Activated T-helper 2 cell treated with anti-CD3 and anti-CD28 coated beads, Interferon-gamma antibody, Interleukin-2, Interleukin-4, amounts not matched to agents 10 μg/mL and 5 μg/mL and 100 μg/mL, durations not matched to agents 14 hours and 24 hours and 36 hours (primary cell): ENCODE results near the gene GSC2. TPM values are rescaled to one million over a fixed set of nuclear protein-coding genes. Genes with fewer than 3 reads are reported as not detected.

ENCODE experiments used
- DNase-seq: peaks from one replicate; pipeline ENCODE4 v3.0.0; 2021; ENCODE audit warnings: low spot score
- H3K27ac Mint-ChIP-seq: one replicate; pipeline ENCODE4 v1.8.0; 2021; ENCODE audit warnings: mixed read lengths
- H3K27me3 Mint-ChIP-seq: one replicate; pipeline ENCODE4 v1.8.0; 2021; ENCODE audit warnings: low read depth, mixed read lengths
- H3K36me3 Mint-ChIP-seq: one replicate; pipeline ENCODE4 v1.8.0; 2021; ENCODE audit warnings: low read depth, mixed read lengths
- H3K4me1 Mint-ChIP-seq: one replicate; pipeline ENCODE4 v1.8.0; 2021; ENCODE audit warnings: low read depth, mixed read lengths
- H3K4me3 Mint-ChIP-seq: one replicate; pipeline ENCODE4 v1.8.0; 2021; ENCODE audit warnings: low read depth, mild to moderate bottlenecking, moderate library complexity, mixed read lengths
- H3K9me3 Mint-ChIP-seq: one replicate; pipeline ENCODE4 v1.8.0; 2021; ENCODE audit warnings: mixed read lengths
- intact Hi-C: fragments of 100-400 bp; cut with micrococcal nuclease; formaldehyde crosslinking; loops from one replicate; pipeline ENCODE4 v1.15.1; 2023
- total RNA-seq: library from RNA; stranded (reverse); gene quantifications from 2 replicates; pipeline ENCODE4 v1.2.3, GENCODE V29; 2022

GSC2 gene
- total RNA-seq, 1 donor from 2014 or later = not detected

DNA sequence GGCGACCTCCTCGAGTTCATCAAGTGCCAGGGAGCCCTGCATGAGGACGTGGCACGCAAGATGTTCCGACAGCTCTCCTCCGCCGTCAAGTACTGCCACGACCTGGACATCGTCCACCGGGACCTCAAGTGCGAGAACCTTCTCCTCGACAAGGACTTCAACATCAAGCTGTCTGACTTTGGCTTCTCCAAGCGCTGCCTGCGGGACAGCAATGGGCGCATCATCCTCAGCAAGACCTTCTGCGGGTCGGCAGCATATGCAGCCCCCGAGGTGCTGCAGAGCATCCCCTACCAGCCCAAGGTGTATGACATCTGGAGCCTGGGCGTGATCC is 18.4 kb downstream of the GSC2 start:
- peaks cover 20% of the 10 kb centered on the region for H3K36me3 Mint-ChIP-seq
- intact Hi-C loops = no loop called here
- no peaks in the 10 kb centered on the region for H3K4me1 Mint-ChIP-seq
- no peak overlapping the region for H3K27ac Mint-ChIP-seq
- no peak overlapping the region for H3K4me3 Mint-ChIP-seq
- H3K9me3 Mint-ChIP-seq = no peaks in the 10 kb centered on the region
- no peak for DNase-seq
- H3K27me3 Mint-ChIP-seq = no peaks in the 10 kb centered on the region

DNA sequence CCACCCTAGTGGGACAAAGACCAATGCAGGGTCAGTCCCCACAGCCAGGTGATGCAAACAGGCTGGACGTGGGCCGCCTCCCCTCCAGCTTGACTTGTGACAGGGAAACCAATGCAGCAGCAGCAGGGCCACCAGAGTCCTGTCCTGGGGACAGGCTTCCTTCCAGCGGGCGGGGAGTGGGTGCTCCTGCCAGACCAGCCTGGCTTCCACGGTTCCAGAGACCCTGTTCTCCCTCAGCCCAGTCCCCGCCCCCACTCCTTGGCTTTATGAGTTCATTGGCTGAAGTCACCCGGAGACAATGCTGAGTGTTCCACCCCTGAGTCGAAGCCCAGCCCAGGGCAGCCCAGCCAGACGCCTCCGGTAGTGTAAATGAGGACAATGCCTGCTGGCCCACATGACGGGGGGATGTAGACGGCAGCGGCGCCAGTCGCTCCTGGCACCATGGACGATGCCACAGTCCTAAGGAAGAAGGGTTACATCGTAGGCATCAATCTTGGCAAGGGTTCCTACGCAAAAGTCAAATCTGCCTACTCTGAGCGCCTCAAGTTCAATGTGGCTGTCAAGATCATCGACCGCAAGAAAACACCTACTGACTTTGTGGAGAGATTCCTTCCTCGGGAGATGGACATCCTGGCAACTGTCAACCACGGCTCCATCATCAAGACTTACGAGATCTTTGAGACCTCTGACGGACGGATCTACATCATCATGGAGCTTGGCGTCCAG is 19.0 kb downstream of the GSC2 start, which contains the start of gene TSSK2:
TSSK2 (plus strand) TSS at position 350 of the 726 bp plus-strand sequence; CDS start at position 442, 92 bp downstream.
- Mint-ChIP-seq H3K27me3 (no peaks in the 10 kb centered on the region), H3K4me1 (no peaks in the 10 kb centered on the region), H3K4me3 (no peak within 1 kb of the TSS), H3K9me3 (no peaks in the 10 kb centered on the region), H3K36me3 (peaks cover 15% of the 10 kb centered on the region), H3K27ac (no peak within 1 kb of the TSS)
- DNase-seq = no peak
- intact Hi-C loops = no loop called here

DNA sequence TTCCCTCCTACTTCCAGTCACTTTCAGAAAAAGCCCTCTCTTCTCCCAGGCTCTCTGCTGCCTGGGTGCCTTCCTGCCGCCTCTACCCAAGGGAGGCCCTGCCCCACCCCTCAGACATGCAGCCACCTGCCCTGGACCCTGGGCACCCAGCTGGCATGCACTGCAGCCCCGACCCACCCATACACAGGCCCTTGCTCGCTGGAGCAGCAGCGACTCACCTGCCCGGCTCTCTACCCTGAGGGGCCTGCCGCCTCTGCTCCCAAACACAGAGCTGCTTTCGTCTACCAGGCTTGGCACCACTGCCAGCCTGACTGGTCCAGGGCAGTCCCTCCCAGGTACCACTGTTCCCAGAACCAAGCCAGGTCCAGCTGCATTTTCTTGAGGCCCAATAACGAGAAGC is 20.2 kb downstream of the GSC2 start:
- intact Hi-C loops = no loop called here
- DNase-seq = no peak
- H3K27me3 Mint-ChIP-seq = no peaks in the 10 kb centered on the region
- H3K9me3 Mint-ChIP-seq = no peaks in the 10 kb centered on the region
- no peaks in the 10 kb centered on the region for H3K4me1 Mint-ChIP-seq
- peaks cover 6% of the 10 kb centered on the region for H3K36me3 Mint-ChIP-seq
- H3K4me3 Mint-ChIP-seq = no peak overlapping the region
- no peak overlapping the region for H3K27ac Mint-ChIP-seq

DNA sequence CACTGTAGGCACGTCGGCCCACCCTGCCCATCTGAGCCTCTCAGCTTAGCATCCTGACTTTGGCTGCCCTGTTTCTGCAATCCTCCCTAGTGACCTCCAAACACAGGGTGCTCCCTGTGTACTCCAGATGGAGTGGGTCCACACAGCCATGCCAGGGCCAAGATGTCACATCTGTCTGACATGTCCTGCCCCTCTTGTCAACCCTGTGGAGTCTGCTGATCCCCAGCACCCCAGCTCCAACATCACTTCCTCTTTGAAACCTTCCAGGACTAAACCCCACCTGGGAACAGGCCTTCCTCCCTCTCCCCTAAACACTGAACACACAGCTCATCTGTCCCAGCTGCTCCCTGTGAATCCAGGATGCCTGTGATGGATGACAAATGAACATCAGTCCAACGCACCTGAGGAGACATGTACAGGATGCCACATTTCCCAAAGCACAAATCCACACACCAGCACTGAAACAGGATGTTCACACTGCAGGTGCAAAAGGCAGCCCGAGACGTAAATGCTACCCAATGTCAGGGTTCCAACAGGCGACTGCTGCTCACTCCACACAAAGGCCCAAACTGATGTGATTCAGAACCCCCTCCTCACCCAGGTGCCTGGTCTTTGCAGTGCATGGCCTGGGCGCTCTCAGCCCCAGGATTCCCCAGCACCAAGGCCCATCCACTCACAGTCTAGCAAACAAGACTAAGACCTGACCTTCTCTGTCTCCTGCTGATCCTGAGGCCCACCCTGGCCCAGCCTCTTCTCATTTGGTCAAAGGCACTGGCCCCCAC is 21.0 kb downstream of the GSC2 start:
- Mint-ChIP-seq H3K9me3 (no peaks in the 10 kb centered on the region), H3K36me3 (peaks cover 6% of the 10 kb centered on the region), H3K4me1 (no peaks in the 10 kb centered on the region), H3K4me3 (no peak overlapping the region), H3K27me3 (no peaks in the 10 kb centered on the region), H3K27ac (no peak overlapping the region)
- intact Hi-C loops = no loop called here
- no peak for DNase-seq

DNA sequence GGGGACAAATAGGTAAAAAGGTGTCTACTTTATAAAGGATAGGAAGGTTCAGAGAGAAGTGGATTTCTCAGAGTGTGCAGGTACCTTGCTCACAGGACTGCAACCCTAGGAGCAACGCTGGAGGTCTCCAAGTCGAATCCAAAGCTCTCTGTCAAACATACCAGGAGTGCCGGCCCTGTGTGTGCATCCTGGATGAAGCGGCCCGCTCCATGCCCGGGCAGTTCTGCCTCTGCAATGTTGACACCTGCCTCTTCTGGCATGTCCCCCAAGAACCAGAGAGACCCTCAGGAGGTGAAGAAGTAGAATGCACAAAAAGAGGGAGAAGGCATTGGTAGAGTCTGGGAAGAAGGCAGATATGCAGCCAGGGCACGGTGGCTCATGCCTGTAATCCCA is 22.1 kb downstream of the GSC2 start:
- DNase-seq = no peak
- no peak overlapping the region for H3K4me3 Mint-ChIP-seq
- peaks cover 3% of the 10 kb centered on the region for H3K4me1 Mint-ChIP-seq
- peaks cover 6% of the 10 kb centered on the region for H3K36me3 Mint-ChIP-seq
- no peaks in the 10 kb centered on the region for H3K9me3 Mint-ChIP-seq
- H3K27me3 Mint-ChIP-seq = peaks cover 2% of the 10 kb centered on the region
- no peak overlapping the region for H3K27ac Mint-ChIP-seq
- intact Hi-C loops = no loop called here

DNA sequence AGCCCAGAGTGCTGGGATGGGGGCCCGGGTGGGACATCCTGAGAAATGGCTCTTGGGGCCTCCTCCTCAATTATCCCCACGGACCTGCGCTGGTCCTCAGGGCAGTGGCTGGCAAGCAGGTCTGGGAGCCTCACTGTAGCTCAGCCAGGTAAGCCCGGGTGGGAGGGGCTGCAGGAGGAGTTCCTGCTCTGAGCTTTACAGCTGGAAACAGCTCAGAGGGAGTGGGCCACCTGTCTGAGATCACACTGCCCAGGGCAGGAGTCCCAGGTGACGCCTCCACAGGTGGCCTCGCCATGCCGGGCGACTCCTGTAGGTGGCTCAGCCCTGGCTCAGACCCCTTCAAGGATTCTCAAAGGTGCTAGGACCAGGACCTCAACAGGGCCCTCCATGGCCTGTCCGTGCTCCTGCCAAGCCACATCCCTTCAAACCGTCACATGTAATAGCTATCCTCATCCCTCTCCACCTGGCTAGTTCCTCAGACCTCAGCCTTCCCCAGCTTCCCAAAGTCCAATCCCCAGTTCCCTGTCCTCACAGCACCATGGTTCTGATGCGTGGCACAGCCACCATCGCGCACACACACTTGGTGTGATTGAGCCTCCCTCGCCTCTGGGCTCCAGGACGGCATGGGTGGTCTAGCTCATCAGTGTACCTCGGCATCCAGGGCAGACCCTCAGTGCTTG is 22.6 kb downstream of the GSC2 start:
- intact Hi-C loops = no loop called here
- H3K9me3 Mint-ChIP-seq = no peaks in the 10 kb centered on the region
- H3K27me3 Mint-ChIP-seq = peaks cover 2% of the 10 kb centered on the region
- peaks cover 3% of the 10 kb centered on the region for H3K4me1 Mint-ChIP-seq
- DNase-seq = no peak
- H3K4me3 Mint-ChIP-seq = no peak overlapping the region
- H3K27ac Mint-ChIP-seq = no peak overlapping the region
- H3K36me3 Mint-ChIP-seq = peaks cover 6% of the 10 kb centered on the region

DNA sequence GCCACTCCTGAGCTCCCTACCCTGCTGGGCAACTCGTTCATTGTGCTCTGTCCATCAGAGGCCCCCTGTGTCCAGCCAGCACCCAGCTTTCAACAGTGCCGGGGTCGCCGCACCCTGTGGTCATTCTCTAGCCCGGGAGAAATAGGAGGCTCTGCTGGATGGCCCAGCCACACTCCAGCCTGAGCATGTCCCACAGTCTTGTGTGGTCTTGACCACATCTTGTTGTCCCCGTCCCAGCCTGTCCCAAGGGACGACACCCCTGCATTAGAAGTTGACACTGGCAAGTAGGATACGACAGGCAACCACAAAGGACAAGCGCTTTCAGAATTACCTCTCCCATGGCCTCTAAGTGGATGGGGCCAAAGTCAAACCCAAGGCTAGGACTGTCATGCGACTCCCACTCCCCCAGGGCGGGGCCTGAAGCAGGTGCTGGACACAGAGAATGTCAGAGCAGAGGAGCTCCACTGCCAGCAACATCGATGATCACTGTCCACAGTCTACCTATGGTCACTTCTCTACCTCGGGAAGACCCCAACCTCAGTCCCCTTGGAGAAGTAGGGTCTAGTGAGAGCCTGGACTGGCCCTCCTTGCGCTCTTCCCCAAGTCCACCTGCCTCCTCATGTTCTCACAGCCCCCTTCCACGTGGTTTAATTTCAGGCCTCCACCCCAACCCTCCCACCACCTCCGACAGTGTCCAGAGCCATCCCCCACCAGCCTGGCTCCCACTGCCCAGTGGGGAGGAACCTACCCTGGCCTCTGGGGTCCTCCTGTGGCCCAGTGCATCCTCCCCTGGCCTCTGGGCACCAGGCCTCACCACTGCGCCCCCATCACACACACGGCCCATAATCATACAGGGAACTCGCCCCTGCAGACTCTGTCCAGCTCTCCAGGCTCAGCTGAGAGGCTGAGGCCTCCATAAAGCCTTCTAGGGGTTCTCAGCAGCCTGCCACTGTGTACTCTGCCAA is 23.5 kb downstream of the GSC2 start:
- Mint-ChIP-seq H3K27ac (no peak overlapping the region), H3K4me3 (no peak overlapping the region), H3K27me3 (peaks cover 2% of the 10 kb centered on the region), H3K9me3 (no peaks in the 10 kb centered on the region), H3K4me1 (peaks cover 3% of the 10 kb centered on the region), H3K36me3 (peaks cover 1% of the 10 kb centered on the region)
- intact Hi-C loops = no loop called here
- DNase-seq = no peak

DNA sequence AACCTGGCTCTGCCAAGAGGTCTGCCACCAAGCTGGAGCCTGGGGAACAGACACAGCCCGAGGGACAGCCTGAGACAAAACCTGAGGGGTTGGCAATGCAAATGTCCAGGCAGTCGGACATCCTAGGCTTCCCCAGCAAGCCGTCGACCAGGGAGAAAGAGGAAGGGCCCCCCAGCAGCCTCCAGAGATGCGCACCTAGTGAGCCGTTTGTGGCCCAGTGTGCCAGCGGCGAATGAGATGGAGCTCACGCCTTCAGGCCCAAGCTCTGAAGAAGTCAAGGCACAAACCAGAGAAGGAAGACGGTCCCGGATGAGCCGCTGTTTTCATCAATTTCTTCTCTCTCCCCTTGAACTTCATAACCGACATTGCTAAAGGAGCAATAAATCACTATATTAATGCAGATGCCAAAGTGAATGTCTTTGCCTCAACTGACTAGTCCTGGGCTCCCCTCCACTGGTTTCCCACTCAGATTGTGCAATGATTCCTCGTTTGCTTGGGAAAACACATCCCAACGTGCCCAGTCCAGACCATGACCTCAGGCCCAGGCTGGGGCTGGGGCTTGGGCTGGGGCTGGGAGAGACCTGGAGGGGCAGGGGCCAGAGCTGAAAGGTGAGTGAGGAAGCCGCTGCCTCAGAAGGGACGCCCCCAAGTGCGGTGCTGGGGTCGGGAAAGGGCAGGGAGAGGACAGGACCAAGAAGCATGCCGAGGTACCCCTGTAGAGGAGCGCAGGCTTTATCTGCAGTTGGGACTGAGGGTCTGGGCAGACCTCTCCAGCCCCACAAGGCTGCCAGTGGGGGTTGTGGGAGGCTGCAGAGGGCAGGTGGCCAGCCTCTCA is 24.4 kb downstream of the GSC2 start:
- intact Hi-C loops = no loop called here
- H3K27me3 Mint-ChIP-seq = peaks cover 2% of the 10 kb centered on the region
- H3K4me1 Mint-ChIP-seq = peaks cover 11% of the 10 kb centered on the region

DNA sequence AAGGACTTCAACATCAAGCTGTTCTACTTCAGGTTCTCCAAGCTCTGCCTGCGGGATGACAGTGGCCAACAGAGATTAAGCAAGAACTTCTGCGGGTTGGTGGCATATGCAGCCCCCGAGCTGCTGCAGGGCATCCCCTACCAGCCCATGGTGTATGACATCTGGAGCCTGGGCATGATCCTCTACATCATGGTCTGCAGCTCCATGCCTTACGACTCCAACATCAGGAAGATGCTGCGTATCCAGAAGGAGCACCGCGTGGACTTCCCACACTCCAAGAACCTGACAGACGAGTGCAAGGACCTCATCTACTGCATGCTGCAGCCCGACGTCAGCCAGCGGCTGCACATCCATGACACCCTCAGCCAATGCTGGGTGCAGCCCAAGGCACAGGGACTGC is 25.1 kb downstream of the GSC2 start:
- Mint-ChIP-seq H3K27ac (no peak overlapping the region), H3K36me3 (peaks cover 4% of the 10 kb centered on the region)
- intact Hi-C loops = no loop called here

More for the DNA sequence above, 24.4 kb downstream of the GSC2 start:
- no peak for DNase-seq
- H3K27ac Mint-ChIP-seq = no peak overlapping the region
- no peaks in the 10 kb centered on the region for H3K36me3 Mint-ChIP-seq
- no peaks in the 10 kb centered on the region for H3K9me3 Mint-ChIP-seq
- H3K4me3 Mint-ChIP-seq = no peak overlapping the region

DNA sequence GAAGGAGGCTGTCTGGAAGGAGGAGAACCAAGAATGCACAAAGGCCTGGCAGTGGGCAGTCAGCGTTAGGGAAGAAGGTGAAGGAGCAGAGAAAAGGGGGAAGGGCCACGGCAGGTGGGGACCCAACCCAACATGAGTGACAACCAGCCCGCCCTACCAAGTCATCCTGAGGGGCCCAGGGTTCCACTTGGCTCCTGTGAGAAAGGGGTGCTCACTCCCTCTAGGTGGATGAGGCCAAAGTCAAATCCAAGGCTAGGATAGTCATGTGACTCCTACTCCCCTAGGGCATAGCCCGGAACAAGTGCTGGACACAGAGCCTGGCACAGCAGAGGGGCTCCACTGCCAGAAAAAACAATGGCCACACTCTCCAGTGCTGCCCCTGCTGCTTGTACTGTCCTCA is 25.7 kb downstream of the GSC2 start:
- H3K4me1 Mint-ChIP-seq = peaks cover 20% of the 10 kb centered on the region
- peaks cover 2% of the 10 kb centered on the region for H3K27me3 Mint-ChIP-seq
- H3K4me3 Mint-ChIP-seq = no peak overlapping the region
- no peaks in the 10 kb centered on the region for H3K9me3 Mint-ChIP-seq
- no peak for DNase-seq
- intact Hi-C loops = loop anchor here (5.0 kb wide), 1 partner anchor 168 kb away; the partner anchor contains the start of gene CLTCL1
- H3K27ac Mint-ChIP-seq = no peak overlapping the region
- H3K36me3 Mint-ChIP-seq = peaks cover 4% of the 10 kb centered on the region

More for the DNA sequence above, 25.1 kb downstream of the GSC2 start:
- Mint-ChIP-seq H3K9me3 (no peaks in the 10 kb centered on the region), H3K27me3 (peaks cover 2% of the 10 kb centered on the region), H3K4me1 (peaks cover 18% of the 10 kb centered on the region), H3K4me3 (no peak overlapping the region)
- no peak for DNase-seq

DNA sequence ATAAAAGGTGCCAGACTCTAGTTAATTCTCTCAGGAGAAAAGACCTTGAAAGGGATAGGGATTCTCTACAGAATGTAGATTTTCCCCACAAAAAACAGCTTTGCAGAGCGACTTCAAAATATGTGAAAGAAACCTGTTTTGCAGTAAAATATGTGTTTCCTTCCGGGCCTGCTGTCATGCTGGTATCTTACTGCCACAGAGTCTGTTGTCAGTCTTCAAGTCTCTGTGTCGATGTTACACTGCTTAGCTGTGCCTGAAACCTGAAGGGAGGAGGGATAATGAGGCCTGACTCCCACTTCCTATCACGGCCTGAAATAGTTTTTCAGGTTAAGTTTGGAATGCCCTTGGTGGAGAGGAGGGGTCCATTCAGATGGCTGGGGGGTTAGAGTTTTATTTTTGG is 26.2 kb downstream of the GSC2 start:
- H3K27me3 Mint-ChIP-seq = peaks cover 2% of the 10 kb centered on the region
- intact Hi-C loops = loop anchor here (5.0 kb wide), 1 partner anchor 168 kb away; the partner anchor contains the start of gene CLTCL1
- H3K36me3 Mint-ChIP-seq = peaks cover 4% of the 10 kb centered on the region
- H3K9me3 Mint-ChIP-seq = no peaks in the 10 kb centered on the region
- H3K4me1 Mint-ChIP-seq = peaks cover 20% of the 10 kb centered on the region
- no peak for DNase-seq
- H3K4me3 Mint-ChIP-seq = no peak overlapping the region
- H3K27ac Mint-ChIP-seq = no peak overlapping the region
